ENCODE measurements around the gene VAV1.

DNA sequence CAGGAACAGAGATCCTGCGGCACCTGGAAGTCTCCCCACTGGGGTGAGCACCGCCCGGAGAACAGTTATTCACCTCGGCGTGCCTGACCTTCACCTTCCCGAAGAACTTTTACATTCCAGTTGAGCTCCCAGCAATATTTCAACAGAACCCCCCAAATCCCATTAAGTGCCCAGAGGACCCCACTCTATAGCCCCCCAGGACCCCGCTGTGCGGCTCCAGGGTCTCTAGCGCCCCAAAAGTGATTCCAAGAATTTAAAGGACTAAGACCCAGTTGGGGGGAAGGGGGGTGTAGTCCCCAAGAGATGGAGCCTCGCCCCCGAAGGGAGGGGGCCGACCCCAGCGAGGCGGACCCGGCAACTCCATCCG, 35.6 kb upstream of the VAV1 start:
- TF ChIP-seq ETV6 (CRISPR knock-in tag; IDR thresholded peaks at IDR 0.05), result no peak
- TF ChIP-seq, protein P1, sequence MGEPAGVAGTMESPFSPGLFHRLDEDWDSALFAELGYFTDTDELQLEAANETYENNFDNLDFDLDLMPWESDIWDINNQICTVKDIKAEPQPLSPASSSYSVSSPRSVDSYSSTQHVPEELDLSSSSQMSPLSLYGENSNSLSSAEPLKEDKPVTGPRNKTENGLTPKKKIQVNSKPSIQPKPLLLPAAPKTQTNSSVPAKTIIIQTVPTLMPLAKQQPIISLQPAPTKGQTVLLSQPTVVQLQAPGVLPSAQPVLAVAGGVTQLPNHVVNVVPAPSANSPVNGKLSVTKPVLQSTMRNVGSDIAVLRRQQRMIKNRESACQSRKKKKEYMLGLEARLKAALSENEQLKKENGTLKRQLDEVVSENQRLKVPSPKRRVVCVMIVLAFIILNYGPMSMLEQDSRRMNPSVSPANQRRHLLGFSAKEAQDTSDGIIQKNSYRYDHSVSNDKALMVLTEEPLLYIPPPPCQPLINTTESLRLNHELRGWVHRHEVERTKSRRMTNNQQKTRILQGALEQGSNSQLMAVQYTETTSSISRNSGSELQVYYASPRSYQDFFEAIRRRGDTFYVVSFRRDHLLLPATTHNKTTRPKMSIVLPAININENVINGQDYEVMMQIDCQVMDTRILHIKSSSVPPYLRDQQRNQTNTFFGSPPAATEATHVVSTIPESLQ (CRISPR knock-in tag; IDR thresholded peaks at IDR 0.05), result no peak
